GM12878 (cell line): ENCODE measurements around the gene FAT1. TPM values are rescaled to one million over a fixed set of nuclear protein-coding genes. Genes with fewer than 3 reads are reported as not detected.

Experiments
- ATAC-seq: fragments of 200-7000 bp; cut with Tn5 transposase; 3 replicates; pipeline ENCODE4 v1.9.1; 2020; ENCODE audit warnings: mild to moderate bottlenecking, moderate library complexity
- BruUV-seq: library from RNA; stranded (reverse); fragments of 400-500 nt; replicated peaks from 2 replicates; lab custom pipeline; 2021; lab: Mats Ljungman, UMichigan
- CTCF ChIA-PET: fragments of 300-600 bp; sonication (Branson Sonifier 250); formaldehyde crosslinking; extraction: SDS; loops from one replicate; lab custom pipeline; 2021; ENCODE audit warnings: inconsistent platforms; lab: Yijun Ruan, JAX
- POLR2A ChIA-PET: fragments of 350-600 bp; formaldehyde crosslinking; extraction: SDS; loops from one replicate; lab custom pipeline; 2021; ENCODE audit warnings: inconsistent platforms; lab: Charles Lee
- RAD21 ChIA-PET: fragments of 300-600 bp; sonication (Branson Sonifier 250); formaldehyde crosslinking; loops from one replicate; lab custom pipeline; 2023; ENCODE audit warnings: antibody characterized with exemption; ENCODE audit not compliant: unreplicated experiment; lab: Charles Lee
- SMC1A ChIA-PET: fragments of 300-600 bp; sonication (Branson Sonifier 250); formaldehyde crosslinking; loops from one replicate; lab custom pipeline; 2023; ENCODE audit not compliant: unreplicated experiment, uncharacterized antibody; lab: Charles Lee
- DNase-seq: peaks from one replicate; pipeline ENCODE4 v3.0.0-alpha.2; 2011; ENCODE audit warnings: low read depth, low spot score
- FAIRE-seq: peaks from 3 replicates; lab custom pipeline; 2011; peaks lifted over from hg19 to GRCh38; lab: Jason Lieb, UNC
- H2AFZ ChIP-seq: 2 replicates; pipeline ENCODE4 v1.6.0; 2011; ENCODE audit warnings: low read depth, low read length, control low read depth; ENCODE audit not compliant: control insufficient read depth
- H3K27ac ChIP-seq: 2 replicates; pipeline ENCODE4 v1.5.1; 2011; ENCODE audit warnings: control low read depth; ENCODE audit not compliant: control insufficient read depth, insufficient read depth
- H3K27me3 ChIP-seq, 2 experiments: replicated peaks in 1 of 2; 2 replicates each; pipeline versions ENCODE4 v1.6.0 to v1.6.1; 2011; ENCODE audit warnings: low read length in 1 of 2; ENCODE audit not compliant: control insufficient read depth in 2 of 2, insufficient read depth in 2 of 2
- H3K36me3 ChIP-seq, 2 experiments: 2 replicates each; pipeline ENCODE4 v1.5.1; 2011; ENCODE audit warnings: low read length in 1 of 2; ENCODE audit not compliant: control insufficient read depth in 2 of 2, insufficient read depth in 2 of 2
- H3K4me1 ChIP-seq: 2 replicates; pipeline ENCODE4 v1.6.1; 2011; ENCODE audit warnings: mild to moderate bottlenecking, low read length, moderate library complexity, mixed read lengths; ENCODE audit not compliant: control insufficient read depth, insufficient read depth
- H3K4me2 ChIP-seq: 2 replicates; pipeline ENCODE4 v1.6.0; 2011; ENCODE audit warnings: control low read depth; ENCODE audit not compliant: control insufficient read depth, insufficient read depth
- H3K4me3 ChIP-seq: fragments of 200-600 bp; sonication (generic); 2 replicates; pipeline ENCODE4 v1.5.1; 2016
- H3K79me2 ChIP-seq: 2 replicates; pipeline ENCODE4 v1.6.0; 2011; ENCODE audit warnings: low read length; ENCODE audit not compliant: control insufficient read depth, insufficient read depth
- H3K9ac ChIP-seq: 2 replicates; pipeline ENCODE4 v1.8.0; 2011; ENCODE audit warnings: low read length, control low read depth, mixed read lengths; ENCODE audit not compliant: control insufficient read depth, insufficient read depth
- H3K9me3 ChIP-seq: replicated peaks from 3 replicates; pipeline ENCODE4 v1.5.1; 2011; ENCODE audit warnings: mild to moderate bottlenecking, low read length; ENCODE audit not compliant: control insufficient read depth, insufficient read depth
- H4K20me1 ChIP-seq: 2 replicates; pipeline ENCODE4 v1.6.0; 2011; ENCODE audit not compliant: control insufficient read depth, insufficient read depth
- BCL11A ChIP-seq: IDR thresholded peaks from 2 replicates; pipeline ENCODE4 v1.6.1; 2011; ENCODE audit warnings: low read depth, low read length
- CREB1 ChIP-seq: IDR thresholded peaks from 2 replicates; pipeline ENCODE4 v1.6.1; 2012; ENCODE audit warnings: low read depth, mild to moderate bottlenecking, inconsistent platforms
- EP300 ChIP-seq, 2 experiments: fragments of 150-350 bp in 1 of 2; IDR thresholded peaks; 2 replicates each; pipeline ENCODE4 v1.6.1; 2011 to 2012; ENCODE audit warnings: low read depth in 2 of 2, low read length in 2 of 2, borderline replicate concordance in 1 of 2, improper control_type of control experiment in 1 of 2, inconsistent platforms in 1 of 2; ENCODE audit not compliant: control insufficient read depth in 1 of 2
- GABPA ChIP-seq: IDR thresholded peaks from 2 replicates; pipeline ENCODE4 v1.6.1; 2014; ENCODE audit warnings: antibody characterized with exemption, low read depth, mild to moderate bottlenecking, inconsistent platforms
- HDAC6 ChIP-seq: fragments of 200-600 bp; sonication (generic); IDR thresholded peaks from one replicate; pipeline ENCODE4 v1.8.0; 2017; ENCODE audit warnings: antibody characterized with exemption; ENCODE audit not compliant: unreplicated experiment
- IKZF1 ChIP-seq: fragments of 450-650 bp; conservative IDR thresholded peaks from 2 replicates; pipeline ENCODE4 v1.6.1; 2017; ENCODE audit warnings: antibody characterized with exemption, mild to moderate bottlenecking
- KAT2A ChIP-seq: conservative IDR thresholded peaks from 2 replicates; pipeline ENCODE4 v1.6.1; 2011; ENCODE audit warnings: low read depth, low read length; ENCODE audit not compliant: control insufficient read depth
- KLF5 ChIP-seq: fragments of 450-650 bp; IDR thresholded peaks from 2 replicates; pipeline ENCODE4 v1.6.1; 2014; ENCODE audit warnings: mild to moderate bottlenecking; ENCODE audit not compliant: partially characterized antibody
- RCOR1 ChIP-seq: conservative IDR thresholded peaks from 2 replicates; pipeline ENCODE4 v1.6.1; 2012; ENCODE audit warnings: low read depth, low read length, improper control_type of control experiment
- SPI1 ChIP-seq: IDR thresholded peaks from 2 replicates; pipeline ENCODE4 v1.6.1; 2011; ENCODE audit warnings: low read depth, mild to moderate bottlenecking, low read length, moderate library complexity, borderline replicate concordance; ENCODE audit not compliant: insufficient read depth
- SREBF2 ChIP-seq: IDR thresholded peaks from 2 replicates; pipeline ENCODE4 v1.6.1; 2012; ENCODE audit warnings: mild to moderate bottlenecking, low read length
- TCF12 ChIP-seq: IDR thresholded peaks from 2 replicates; pipeline ENCODE4 v1.6.1; 2011; ENCODE audit warnings: low read depth, mild to moderate bottlenecking, low read length
- WGBS: methylation state at CpG from one replicate; pipeline ENCODE4 v1.1.6; 2016; ENCODE audit warnings: low lambda C conversion rate; ENCODE audit not compliant: insufficient replicate concordance, insufficient coverage; ENCODE audit errors: missing lambda C conversion rate; 5-methylcytosine and 5-hydroxymethylcytosine counted together
- in situ Hi-C: fragments of 300-500 bp; cut with MboI; formaldehyde crosslinking; loops from 9 replicates; pipeline ENCODE4 v1.14.3; 2018; ENCODE audit warnings: mixed read lengths
- intact Hi-C: fragments of 100-400 bp; cut with micrococcal nuclease; formaldehyde crosslinking; loops from one replicate; pipeline ENCODE4 v1.14.2; 2022; ENCODE audit not compliant: unreplicated experiment
- polyA plus RNA-seq, 11 experiments: library from polyadenylated mRNA; depleted of rRNA in 4 of 11; unstranded in 6 of 11; stranded (reverse) in 5 of 11; fragments of >200 nt; fragmentation: Nextera tagmentation in 4 of 11; fragmentation: Illumina TruSeq in 1 of 11; extraction: Ambion mirVana in 4 of 11; extraction: Trizol in 1 of 11; gene quantifications; 1 replicate in 1 of 11; 2 replicates in 10 of 11; pipeline versions ENCODE4 v1.2.1 to v1.2.3, GENCODE V29; 2011 to 2016; ENCODE audit warnings: inconsistent platforms in 2 of 11, missing spikeins in 2 of 11, low read depth in 1 of 11
- total RNA-seq, 4 experiments: library from RNA; depleted of rRNA in 3 of 4; stranded (reverse); fragments of >200 nt in 3 of 4; fragmentation: Illumina TruSeq in 1 of 4; extraction: Trizol in 1 of 4; gene quantifications; 2 replicates each; pipeline versions ENCODE4 v1.2.1 to v1.2.3, GENCODE V29; 2013 to 2021
- TF ChIP-seq, protein P1 (sequence below): fragments of 450-650 bp; IDR thresholded peaks from 2 replicates; pipeline ENCODE4 v1.6.1; 2014; ENCODE audit warnings: mild to moderate bottlenecking
- TF ChIP-seq, protein P2 (sequence below): fragments of 450-650 bp; IDR thresholded peaks from 2 replicates; pipeline ENCODE4 v1.6.1; 2017; ENCODE audit warnings: borderline replicate concordance
- TF ChIP-seq, protein P3 (sequence below): IDR thresholded peaks from 2 replicates; pipeline ENCODE4 v1.6.1; 2012; ENCODE audit warnings: low read length, inconsistent platforms

Gene FAT1
- total and polyA plus RNA-seq, 10 of the 15 experiments (the other 5 are each of a cell fraction or from before 2014, with no cell fraction given) = 0.04 to 11.8 (median 0.11) TPM; not detected in 1

DNA sequence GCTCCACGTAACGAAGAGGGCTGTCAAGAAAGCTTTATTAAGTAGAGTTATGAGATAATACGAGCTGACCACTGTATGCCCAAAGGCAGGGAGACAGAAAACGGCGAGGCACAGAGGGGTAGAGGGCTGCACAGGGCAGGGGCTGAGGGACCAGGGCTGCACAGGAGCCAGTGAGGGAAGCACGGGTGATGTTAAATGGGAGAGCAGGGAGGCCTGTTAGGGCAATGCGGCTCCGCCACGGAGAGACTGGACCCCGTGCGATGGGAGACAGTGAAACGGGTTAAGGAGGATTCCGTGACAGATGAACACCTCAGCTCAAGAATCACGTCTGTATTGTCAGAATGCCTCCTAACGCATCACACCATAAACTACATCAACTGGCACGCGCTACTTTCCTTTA lies 25.1 kb downstream of the FAT1 start:
- BruUV-seq = no TSS peak
- intact Hi-C loops = no loop called here
- Histone ChIP-seq H3K4me3 (no peak overlapping the region), H3K4me1 (no peaks in the 10 kb centered on the region), H3K9ac (no peak overlapping the region), H3K9me3 (no peaks in the 10 kb centered on the region; the same call in 2 of the 3 replicates)
- POLR2A ChIA-PET = no interaction called here
- DNase-seq = no peak
- ATAC-seq = no peak
- SMC1A ChIA-PET = interaction anchor here (1.2 kb wide), 1 partner anchor 59 kb away, joined by 3 read pairs; no protein-coding TSS in a partner anchor
- TF ChIP-seq HDAC6 (no peak), RCOR1 (no peak), SPI1 (no peak), BCL11A (no peak), IKZF1 (no peak), SREBF2 (no peak)
- TF ChIP-seq, all 136 proteins: peak for 0
- in situ Hi-C loops = no loop called here
- WGBS = 52% methylated on average over 17 of the region's 17 CpGs
- H3K79me2 ChIP-seq = no peaks in the 10 kb centered on the region
- no peaks in the 10 kb centered on the region for H3K36me3 ChIP-seq
- CTCF ChIA-PET = no interaction called here
- H3K27me3 ChIP-seq = no peaks in the 10 kb centered on the region
- H3K4me2 ChIP-seq = no peak overlapping the region
- H2AFZ ChIP-seq = no peak overlapping the region
- no peaks in the 10 kb centered on the region for H4K20me1 ChIP-seq
- RAD21 ChIA-PET = no interaction called here
- FAIRE-seq = no peak
- H3K27ac ChIP-seq = no peak overlapping the region

DNA sequence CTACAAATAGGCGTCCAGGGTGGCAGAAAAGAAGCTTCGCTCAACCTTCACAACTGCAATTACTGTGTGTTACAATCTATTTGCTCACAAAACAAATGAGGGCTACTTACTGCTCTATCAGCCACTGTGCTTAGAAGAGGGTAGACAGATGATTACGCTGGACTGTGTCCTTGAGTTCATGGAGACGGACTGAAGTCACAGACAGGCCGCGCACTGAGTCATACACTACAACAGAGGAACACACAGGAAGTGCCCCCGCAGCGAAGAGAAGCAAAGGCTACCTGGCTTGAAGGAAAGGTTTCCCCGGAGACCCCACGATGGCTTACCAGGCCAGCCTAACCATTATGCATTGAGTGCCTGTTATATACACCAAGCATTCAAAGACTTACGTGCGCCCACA lies 25.6 kb downstream of the FAT1 start:
- H3K9ac ChIP-seq = no peak overlapping the region
- H3K9me3 ChIP-seq = no peaks in the 10 kb centered on the region; the same call in 2 of the 3 replicates
- H3K27ac ChIP-seq = no peak overlapping the region
- intact Hi-C loops = no loop called here
- H3K4me2 ChIP-seq = no peak overlapping the region
- WGBS = 59% methylated on average over 12 of the region's 12 CpGs
- ChIA-PET RAD21 (no interaction called here), CTCF (no interaction called here), POLR2A (no interaction called here), SMC1A (no interaction called here)
- no peaks in the 10 kb centered on the region for H4K20me1 ChIP-seq
- ATAC-seq = no peak
- no TSS peak for BruUV-seq
- H2AFZ ChIP-seq = no peak overlapping the region
- no peaks in the 10 kb centered on the region for H3K79me2 ChIP-seq
- no peak for FAIRE-seq
- no peak for DNase-seq
- H3K4me1 ChIP-seq = no peaks in the 10 kb centered on the region
- no peak overlapping the region for H3K4me3 ChIP-seq
- no peaks in the 10 kb centered on the region for H3K27me3 ChIP-seq
- in situ Hi-C loops = no loop called here
- H3K36me3 ChIP-seq = no peaks in the 10 kb centered on the region
- TF ChIP-seq, protein P1, sequence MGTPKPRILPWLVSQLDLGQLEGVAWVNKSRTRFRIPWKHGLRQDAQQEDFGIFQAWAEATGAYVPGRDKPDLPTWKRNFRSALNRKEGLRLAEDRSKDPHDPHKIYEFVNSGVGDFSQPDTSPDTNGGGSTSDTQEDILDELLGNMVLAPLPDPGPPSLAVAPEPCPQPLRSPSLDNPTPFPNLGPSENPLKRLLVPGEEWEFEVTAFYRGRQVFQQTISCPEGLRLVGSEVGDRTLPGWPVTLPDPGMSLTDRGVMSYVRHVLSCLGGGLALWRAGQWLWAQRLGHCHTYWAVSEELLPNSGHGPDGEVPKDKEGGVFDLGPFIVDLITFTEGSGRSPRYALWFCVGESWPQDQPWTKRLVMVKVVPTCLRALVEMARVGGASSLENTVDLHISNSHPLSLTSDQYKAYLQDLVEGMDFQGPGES = no peak
- no peak for TF ChIP-seq KLF5
- TF ChIP-seq GABPA = no peak
- no peak for TF ChIP-seq CREB1
- no peak for TF ChIP-seq EP300 (IDR thresholded peaks at IDR 0.05; ENCODE audit: borderline replicate concordance in 1 of 2, control insufficient read depth in 1 of 2, low read depth in 2 of 2, low read length in 2 of 2)
- TF ChIP-seq, protein P2, sequence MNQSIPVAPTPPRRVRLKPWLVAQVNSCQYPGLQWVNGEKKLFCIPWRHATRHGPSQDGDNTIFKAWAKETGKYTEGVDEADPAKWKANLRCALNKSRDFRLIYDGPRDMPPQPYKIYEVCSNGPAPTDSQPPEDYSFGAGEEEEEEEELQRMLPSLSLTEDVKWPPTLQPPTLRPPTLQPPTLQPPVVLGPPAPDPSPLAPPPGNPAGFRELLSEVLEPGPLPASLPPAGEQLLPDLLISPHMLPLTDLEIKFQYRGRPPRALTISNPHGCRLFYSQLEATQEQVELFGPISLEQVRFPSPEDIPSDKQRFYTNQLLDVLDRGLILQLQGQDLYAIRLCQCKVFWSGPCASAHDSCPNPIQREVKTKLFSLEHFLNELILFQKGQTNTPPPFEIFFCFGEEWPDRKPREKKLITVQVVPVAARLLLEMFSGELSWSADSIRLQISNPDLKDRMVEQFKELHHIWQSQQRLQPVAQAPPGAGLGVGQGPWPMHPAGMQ = no peak
- TF ChIP-seq, protein P3, sequence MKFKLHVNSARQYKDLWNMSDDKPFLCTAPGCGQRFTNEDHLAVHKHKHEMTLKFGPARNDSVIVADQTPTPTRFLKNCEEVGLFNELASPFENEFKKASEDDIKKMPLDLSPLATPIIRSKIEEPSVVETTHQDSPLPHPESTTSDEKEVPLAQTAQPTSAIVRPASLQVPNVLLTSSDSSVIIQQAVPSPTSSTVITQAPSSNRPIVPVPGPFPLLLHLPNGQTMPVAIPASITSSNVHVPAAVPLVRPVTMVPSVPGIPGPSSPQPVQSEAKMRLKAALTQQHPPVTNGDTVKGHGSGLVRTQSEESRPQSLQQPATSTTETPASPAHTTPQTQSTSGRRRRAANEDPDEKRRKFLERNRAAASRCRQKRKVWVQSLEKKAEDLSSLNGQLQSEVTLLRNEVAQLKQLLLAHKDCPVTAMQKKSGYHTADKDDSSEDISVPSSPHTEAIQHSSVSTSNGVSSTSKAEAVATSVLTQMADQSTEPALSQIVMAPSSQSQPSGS = no peak
- no peak for TF ChIP-seq IKZF1
- TF ChIP-seq KAT2A = no peak
- no peak for TF ChIP-seq TCF12
